Heart right ventricle (tissue), 16 donors: ENCODE results near the gene FIBIN. TPM values are rescaled to one million over a fixed set of nuclear protein-coding genes. Genes with fewer than 3 reads are reported as not detected.
A peak's percentile ranks its signal among the peaks of the same experiment; 100 is the strongest.

Experiments
- ATAC-seq, 8 donors: fragments of 200-7000 bp; cut with Tn5 transposase; one replicate each; pipeline ENCODE4 v1.9.1; 2020; ENCODE audit warnings: mild to moderate bottlenecking in 8 of 8, moderate library complexity in 8 of 8, moderate number of reproducible peaks in 1 of 8
- DNase-seq, 2 donors: peaks; one replicate each; pipeline ENCODE4 v3.0.0-alpha.2; 2020
- H3K27ac ChIP-seq, 10 donors: fragments of 200-600 bp; sonication (generic) in 2 of 10; one replicate each; pipeline versions ENCODE4 v1.5.0 to v1.8.0; 2020 to 2022; ENCODE audit warnings: mild to moderate bottlenecking in 3 of 10
- H3K27me3 ChIP-seq, 7 donors: fragments of 200-600 bp; one replicate each; pipeline ENCODE4 v1.8.0; 2021 to 2022; ENCODE audit warnings: mild to moderate bottlenecking in 2 of 7
- H3K36me3 ChIP-seq, 9 donors: fragments of 200-600 bp; sonication (generic) in 1 of 9; one replicate each; pipeline versions ENCODE4 v1.5.0 to v1.8.0; 2020 to 2022; ENCODE audit warnings: mild to moderate bottlenecking in 2 of 9
- H3K4me1 ChIP-seq, 9 donors: fragments of 200-600 bp; sonication (generic) in 1 of 9; one replicate each; pipeline versions ENCODE4 v1.5.0 to v1.8.0; 2020 to 2022; ENCODE audit warnings: mild to moderate bottlenecking in 4 of 9
- H3K4me3 ChIP-seq, 10 donors: fragments of 200-600 bp; sonication (generic) in 2 of 10; one replicate each; pipeline versions ENCODE4 v1.5.0 to v1.8.0; 2020 to 2022; ENCODE audit warnings: mild to moderate bottlenecking in 7 of 10, moderate library complexity in 2 of 10
- H3K9me3 ChIP-seq, 11 donors: fragments of 200-600 bp in 10 of 11; sonication (generic) in 2 of 11; one replicate each; pipeline versions ENCODE4 v1.5.0 to v1.8.0; 2013 to 2022; ENCODE audit warnings: mild to moderate bottlenecking in 2 of 11, control low read depth in 1 of 11, moderate library complexity in 1 of 11
- CTCF ChIP-seq, 9 donors: fragments of 200-600 bp; sonication (generic) in 2 of 9; IDR thresholded peaks; one replicate each; pipeline versions ENCODE4 v1.5.0 to v1.8.0; 2021 to 2022; ENCODE audit warnings: antibody characterized with exemption in 9 of 9, mild to moderate bottlenecking in 5 of 9, moderate library complexity in 1 of 9
- WGBS, 2 donors: extraction: QIAGEN DNeasy Blood & Tissue Kit; methylation state at CpG; one replicate each; pipeline ENCODE4 v1.1.7; 2013; ENCODE audit warnings: inconsistent platforms in 1 of 2; 5-methylcytosine and 5-hydroxymethylcytosine counted together
- intact Hi-C, 10 donors: fragments of 100-400 bp; cut with DNase I; formaldehyde crosslinking; loops; one replicate each; pipeline versions ENCODE4 v1.11.1 to v1.14.2; 2022
- polyA plus RNA-seq, 2 donors: library from polyadenylated mRNA; stranded (reverse); fragments of 200-250 nt; gene quantifications; one replicate each; pipeline ENCODE4 v1.2.3, GENCODE V29; 2013
- total RNA-seq, 10 donors: library from RNA; stranded (reverse); fragmentation: NEBNext Ultra II Directional in 3 of 10; extraction: Animal tissue kit (Norgen Biotek cat#: 25700) in 3 of 10; gene quantifications; one replicate each; pipeline versions ENCODE4 v1.2.1 to v1.2.4, GENCODE V29; 2021 to 2023
- donor health status: Arrhythmogenic right ventricular cardiomyopathy.
- donor health status: ischemic (EF 13 %, LVEDD 7.1; RV severe dilation, severe dysfunction).
- donor health status: healthy with polysubstance abuse.
- donor health status: DM: no; HTN: yes; CAD: no.
- donor health status: DM: no; HTN: no; CAD: no.
- donor health status: ischemic (EF 25% LVEDD 6.9; RV normal size, moderate dysfunction).
- donor health status: ischemic (EF 25% LVEDD 5.7; RV mildly dilated, moderate dysfunction).
- donor health status: healthy.
- donor health status: DM: yes; HTN: yes; CAD: no.
- donor health status: Ischemic cardiomyopathy.
- donor health status: ischemic (EF 35%, LVEDD 5.7; RV mildly dilated, moderate dysfunction).
- donor health status: nonischemic (EF 11% LVEDD 7.7; RV severe dilation, severe dysfunction).
- donor health status: DM: yes; HTN: yes; CAD: no.
- donor health status: PGD.
- donor health status: ischemic (EF 29% LVEDD 5.4; RV normal size, mild dysfunction).
- donor health status: nonischemic (EF 23%, LVEDD 6.1; RV moderate dilation, normal function).

Gene FIBIN
- total and polyA plus RNA-seq, 12 donors = 3.5 to 13.8 (median 5.9) TPM

GRCh38 chr11:26947379-26947844, 46.5 kb upstream of the FIBIN start:
- WGBS, 2 donors = 60 to 61% methylated on average over 2 of the region's 2 CpGs
- no peak for TF ChIP-seq CTCF (IDR thresholded peaks at IDR 0.05)
- ATAC-seq (peak; percentile 86 to 93 (median 90)), DNase-seq (peak in 1 of 2 donors; percentile 48)
- H3K4me1 ChIP-seq = peaks cover 0 to 9% (median 0%) of the 10 kb centered on the region in 9 donors
- no peaks in the 10 kb centered on the region for H3K27me3 ChIP-seq
- no peak overlapping the region for H3K4me3 ChIP-seq
- H3K9me3 ChIP-seq = no peaks in the 10 kb centered on the region
- H3K36me3 ChIP-seq = no peaks in the 10 kb centered on the region
- intact Hi-C loops = loop anchor here in 1 of 10 donors (5.0 kb wide), 1 partner anchor 100 kb away; no protein-coding TSS in a partner anchor
- peak overlapping the region in 7 of 10 donors; percentile 11 to 72 (median 29) for H3K27ac ChIP-seq

- no peak for TF ChIP-seq CTCF (IDR thresholded peaks at IDR 0.05)
- Histone ChIP-seq H3K36me3 (no peaks in the 10 kb centered on the region), H3K27me3 (no peaks in the 10 kb centered on the region), H3K9me3 (no peaks in the 10 kb centered on the region), H3K27ac (peak overlapping the region in 8 of 10 donors; percentile 13 to 72 (median 35)), H3K4me1 (peaks cover 0 to 9% (median 0%) of the 10 kb centered on the region in 9 donors), H3K4me3 (no peak overlapping the region)
- intact Hi-C loops = loop anchor here in 1 of 10 donors (5.0 kb wide), 1 partner anchor 101 kb away; no protein-coding TSS in a partner anchor
- DNase-seq (no peak), ATAC-seq (peak in 2 of 8 donors; percentile 32 to 46)
- 63 to 77% methylated on average over 3 of the region's 3 CpGs for WGBS, 2 donors
These were observed 45.8 kb upstream of the FIBIN start for GRCh38 chr11:26947904-26948639.

DNA sequence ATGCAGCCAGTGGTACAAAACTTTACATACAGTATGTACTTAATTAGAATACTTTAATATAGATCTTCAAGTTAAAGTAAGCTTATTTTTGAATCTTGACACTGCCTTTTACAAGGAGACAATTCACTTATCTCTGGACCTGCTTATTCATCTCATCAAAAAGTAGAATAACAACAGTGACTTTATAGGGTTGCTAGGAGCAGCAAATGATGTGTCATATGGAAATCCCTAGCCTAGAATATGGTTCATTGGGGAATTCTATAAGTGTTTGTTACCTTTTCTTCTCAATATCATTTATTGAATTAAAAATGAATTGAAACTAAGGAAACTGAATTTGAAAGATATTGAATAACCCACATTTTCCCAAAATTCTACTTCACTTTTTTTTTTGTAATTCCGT, 45.0 kb upstream of the FIBIN start:
- Histone ChIP-seq H3K9me3 (no peaks in the 10 kb centered on the region), H3K4me1 (peaks cover 0 to 9% (median 0%) of the 10 kb centered on the region in 9 donors), H3K4me3 (no peak overlapping the region), H3K36me3 (no peaks in the 10 kb centered on the region), H3K27me3 (no peaks in the 10 kb centered on the region), H3K27ac (peak overlapping the region in 6 of 10 donors; percentile 13 to 72 (median 46))
- intact Hi-C loops = loop anchor here in 1 of 10 donors (5.0 kb wide), 1 partner anchor 102 kb away; no protein-coding TSS in a partner anchor
- 87 to 96% methylated on average over 1 of the region's 1 CpG for WGBS, 2 donors
- no peak for DNase-seq
- TF ChIP-seq CTCF (IDR thresholded peaks at IDR 0.05) = no peak
- no peak for ATAC-seq

GRCh38 chr11:26949846-26950245, 44.1 kb upstream of the FIBIN start:
- Histone ChIP-seq H3K4me3 (no peak overlapping the region), H3K27ac (peak overlapping the region in 3 of 10 donors; percentile 0 to 72 (median 4)), H3K9me3 (no peaks in the 10 kb centered on the region), H3K36me3 (no peaks in the 10 kb centered on the region), H3K4me1 (peaks cover 0 to 9% (median 0%) of the 10 kb centered on the region in 9 donors), H3K27me3 (no peaks in the 10 kb centered on the region)
- intact Hi-C loops = loop anchor here in 1 of 10 donors (5.0 kb wide), 1 partner anchor 103 kb away; no protein-coding TSS in a partner anchor
- WGBS, 2 donors = 89 to 94% methylated on average over 2 of the region's 2 CpGs
- TF ChIP-seq CTCF (IDR thresholded peaks at IDR 0.05) = no peak
- no peak for ATAC-seq
- DNase-seq = no peak
